HCEC 1CT (cell line): Measurements from ENCODE around the gene TTLL5.

Source experiments
- DNase-seq: peaks from one replicate; pipeline ENCODE4 v3.0.0-alpha.2; 2017

Gene TTLL5

DNA sequence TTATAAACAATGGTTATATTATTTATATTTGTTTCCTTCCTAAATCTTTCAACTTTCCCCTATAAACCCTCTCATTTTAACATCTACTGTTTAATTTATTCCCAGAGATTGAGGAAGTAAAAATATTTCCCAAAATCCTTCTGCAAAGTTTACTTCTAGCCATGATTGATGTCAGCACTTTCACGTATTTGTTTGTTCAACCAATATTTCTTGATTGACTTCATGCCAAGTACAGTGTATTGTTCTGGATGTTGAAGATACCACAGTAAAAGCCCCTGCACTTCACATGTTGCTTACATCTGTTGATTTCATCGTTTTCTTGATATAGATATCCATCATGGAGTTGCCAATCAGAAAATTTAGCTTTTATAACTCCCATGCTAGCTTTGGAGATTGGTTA lies 81.8 kb downstream of the TTLL5 start:
- DNase-seq: no peak

GRCh38 chr14:75747899-75748298 lies 86.9 kb downstream of the TTLL5 start:
- DNase-seq: no peak

DNA sequence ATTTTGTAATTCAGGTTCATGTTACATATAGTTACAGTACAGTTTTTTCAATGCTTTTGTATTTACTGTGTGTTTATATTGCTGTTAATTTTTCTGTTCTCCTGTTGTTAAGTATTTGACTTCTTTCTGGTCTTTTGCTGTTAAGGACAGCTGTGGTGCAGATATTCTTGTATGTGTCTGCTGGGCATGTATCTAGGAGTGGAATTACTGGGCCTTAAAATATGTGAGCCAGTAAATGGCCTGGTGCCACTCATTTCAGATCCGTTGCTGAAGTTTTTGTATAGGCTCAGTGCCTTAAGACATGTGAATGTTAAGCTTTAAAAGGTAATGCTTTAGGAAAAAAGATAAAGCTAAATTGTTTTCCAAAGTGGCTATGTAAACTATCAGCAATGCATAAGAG lies 87.3 kb downstream of the TTLL5 start:
- no peak for DNase-seq

DNA sequence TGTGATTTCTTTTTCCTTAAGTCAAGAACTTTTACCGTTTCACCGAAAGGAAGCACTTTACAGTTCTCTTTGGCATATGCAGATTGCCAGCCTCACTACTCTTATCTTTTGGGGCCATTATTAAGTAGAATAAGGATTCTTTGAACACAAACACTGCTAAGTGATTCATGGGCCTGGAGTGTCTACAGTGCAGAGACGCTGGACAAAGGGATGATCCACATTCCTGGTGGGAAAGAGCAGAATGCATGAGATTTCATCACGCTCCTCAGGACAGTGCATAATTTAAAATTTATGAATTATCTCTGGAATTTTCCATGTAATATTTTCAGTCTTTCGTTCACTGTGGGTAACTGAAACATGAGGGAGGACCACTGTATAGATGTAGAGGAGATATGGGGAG lies 90.2 kb downstream of the TTLL5 start:
- no peak for DNase-seq

- DNase-seq: no peak
Observed at GRCh38 chr14:75752086-75752485, 91.0 kb downstream of the TTLL5 start.

- peak; percentile 16 for DNase-seq
Observed at GRCh38 chr14:75752907-75753594, 92.0 kb downstream of the TTLL5 start.

DNA sequence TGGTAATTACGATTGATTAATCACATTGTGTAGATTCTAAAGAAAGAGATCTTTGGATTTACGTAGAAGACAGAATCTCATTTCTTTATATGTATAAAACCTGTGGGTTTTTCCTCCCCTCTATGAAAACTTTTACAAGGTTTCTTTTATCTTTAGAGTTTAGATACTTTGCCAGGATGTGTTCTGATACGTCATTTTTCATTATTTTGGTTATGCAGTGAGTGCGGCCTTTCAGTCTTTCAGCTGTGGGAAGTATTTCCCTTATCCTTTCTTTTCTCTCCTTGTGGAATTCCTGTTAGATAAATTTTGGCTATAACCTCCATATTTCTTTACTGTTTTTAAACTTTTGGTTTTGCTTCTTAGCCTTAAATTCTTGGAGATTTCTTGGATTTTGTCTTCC lies 92.7 kb downstream of the TTLL5 start:
- no peak for DNase-seq

- DNase-seq: no peak
Observed at GRCh38 chr14:75757644-75758402, 96.8 kb downstream of the TTLL5 start.

DNA sequence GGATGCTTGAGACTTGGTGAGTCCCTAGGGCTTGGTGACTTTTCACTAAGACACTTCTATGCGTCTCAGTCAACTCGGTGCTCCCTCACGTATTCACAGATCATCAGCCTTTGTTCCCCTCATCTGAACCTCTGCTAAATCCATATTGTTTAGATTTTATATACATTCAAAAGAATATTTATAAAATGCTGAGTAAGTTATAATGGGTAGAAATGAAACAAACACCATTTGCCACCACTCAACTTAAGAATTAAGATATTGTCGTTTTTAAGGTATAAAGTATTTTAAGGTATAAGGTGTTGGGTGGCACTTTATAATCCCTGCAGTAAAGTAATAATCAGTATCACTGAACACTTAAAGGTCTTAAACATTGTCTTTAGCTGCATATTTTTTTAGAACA lies 103.0 kb downstream of the TTLL5 start:
- no peak for DNase-seq

DNA sequence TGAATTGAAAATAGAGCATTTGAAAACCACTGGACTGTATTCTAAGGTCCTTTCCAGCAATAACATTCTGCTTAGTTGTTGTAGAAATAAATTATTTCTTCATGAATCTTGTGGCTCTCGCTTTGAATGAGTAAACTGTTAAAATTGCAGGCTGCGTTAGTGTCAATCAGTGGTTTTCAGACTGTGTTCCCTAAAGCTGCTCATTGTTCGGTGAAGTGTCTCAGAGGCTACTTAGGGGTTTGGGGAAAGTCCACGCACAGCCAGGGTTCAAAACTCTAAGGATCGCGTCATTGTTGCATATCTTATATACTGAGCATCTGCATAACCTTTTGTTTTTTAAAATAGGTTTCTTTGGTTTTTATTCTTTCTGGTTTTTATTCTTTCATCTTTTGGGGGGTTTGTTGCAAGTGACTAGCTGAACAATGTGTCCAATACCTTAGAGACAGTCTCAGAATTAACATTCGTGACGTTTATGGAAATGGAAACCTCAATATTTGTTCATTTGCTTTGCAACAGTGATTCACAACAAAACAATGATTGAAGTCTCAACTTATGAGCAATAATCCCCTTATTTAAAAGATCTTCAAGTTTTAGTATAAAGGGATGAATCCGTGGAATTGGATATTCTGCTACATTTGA lies 108.1 kb downstream of the TTLL5 start:
- DNase-seq: peak; percentile 36

GRCh38 chr14:75770635-75771034 lies 109.6 kb downstream of the TTLL5 start:
- no peak for DNase-seq

- no peak for DNase-seq
Observed at GRCh38 chr14:75771595-75771994, 110.5 kb downstream of the TTLL5 start.

DNA sequence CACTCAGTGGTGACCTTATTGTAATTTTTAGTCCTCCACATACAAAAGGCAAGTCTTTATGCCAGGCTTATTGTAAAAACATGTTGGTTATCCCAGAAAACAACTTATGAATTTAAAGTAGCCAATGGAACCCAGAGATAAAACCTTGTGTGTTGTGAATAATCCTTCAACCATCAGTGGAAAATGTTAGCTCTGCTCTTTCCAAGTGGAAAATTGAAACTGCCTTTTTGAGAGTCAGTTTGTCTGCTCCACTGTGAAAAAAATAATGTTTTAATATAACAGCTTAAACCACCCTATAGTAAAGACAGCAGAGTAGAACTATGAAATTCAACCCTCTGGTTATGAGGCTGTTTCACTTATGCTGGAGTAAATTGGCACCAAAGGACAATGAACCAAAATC lies 112.0 kb downstream of the TTLL5 start:
- DNase-seq: no peak

DNA sequence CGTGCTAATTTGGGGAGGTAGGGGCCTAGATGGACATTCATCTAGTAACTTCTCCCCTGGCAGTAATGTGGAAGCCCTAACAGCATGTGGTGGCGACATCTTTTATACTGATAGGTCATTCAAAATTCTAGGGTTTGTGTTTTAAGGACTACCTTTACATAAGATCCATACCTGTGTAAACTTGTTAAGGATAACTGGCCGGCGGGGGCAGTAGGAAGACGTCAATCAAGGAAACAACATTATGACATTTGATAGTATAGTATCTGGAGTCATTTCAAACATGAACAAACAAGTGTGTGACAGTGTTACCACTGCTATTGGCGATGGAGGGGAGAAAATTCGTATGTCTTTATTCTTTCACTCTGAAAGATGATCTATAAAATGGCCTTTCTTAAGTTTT lies 120.0 kb downstream of the TTLL5 start:
- no peak for DNase-seq

DNA sequence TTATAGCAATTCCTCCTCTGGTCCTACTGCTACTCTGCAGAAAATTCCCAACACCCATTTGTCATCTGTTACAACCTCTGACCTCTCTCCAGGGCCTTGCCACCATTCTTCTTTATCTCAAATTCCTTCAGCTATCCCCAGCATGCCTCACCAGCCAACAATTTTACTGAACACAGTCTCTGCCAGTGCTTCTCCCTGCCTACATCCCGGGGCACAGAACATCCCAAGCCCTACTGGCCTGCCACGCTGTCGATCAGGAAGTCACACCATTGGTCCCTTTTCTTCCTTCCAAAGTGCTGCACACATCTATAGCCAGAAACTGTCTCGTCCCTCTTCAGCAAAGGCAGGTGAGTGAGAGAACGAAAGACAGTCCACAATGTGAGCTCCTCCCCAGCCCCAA lies 122.1 kb downstream of the TTLL5 start:
- no peak for DNase-seq

GRCh38 chr14:75783602-75784313 lies 122.7 kb downstream of the TTLL5 start:
- no peak for DNase-seq

- DNase-seq: no peak
Observed at GRCh38 chr14:75784314-75784686, 123.3 kb downstream of the TTLL5 start.

DNA sequence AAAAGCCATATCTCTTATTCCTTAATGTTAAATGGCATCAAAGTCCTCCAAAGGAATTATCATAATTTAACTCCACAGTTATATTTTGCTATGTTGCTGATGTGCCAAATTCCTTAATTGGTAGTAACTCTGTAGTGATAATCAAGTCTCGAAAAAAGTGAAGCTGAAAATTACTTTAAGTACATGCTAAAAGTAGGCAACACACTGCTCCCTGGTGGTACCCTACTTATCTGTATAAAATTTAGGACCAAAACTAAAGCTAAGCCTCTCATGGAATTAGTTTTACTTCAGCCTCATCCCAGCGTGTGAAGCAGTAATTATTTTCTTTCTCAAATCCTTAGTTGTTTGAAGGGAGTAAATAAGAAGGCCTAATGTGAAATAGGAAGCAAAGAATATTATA lies 132.8 kb downstream of the TTLL5 start:
- no peak for DNase-seq

DNA sequence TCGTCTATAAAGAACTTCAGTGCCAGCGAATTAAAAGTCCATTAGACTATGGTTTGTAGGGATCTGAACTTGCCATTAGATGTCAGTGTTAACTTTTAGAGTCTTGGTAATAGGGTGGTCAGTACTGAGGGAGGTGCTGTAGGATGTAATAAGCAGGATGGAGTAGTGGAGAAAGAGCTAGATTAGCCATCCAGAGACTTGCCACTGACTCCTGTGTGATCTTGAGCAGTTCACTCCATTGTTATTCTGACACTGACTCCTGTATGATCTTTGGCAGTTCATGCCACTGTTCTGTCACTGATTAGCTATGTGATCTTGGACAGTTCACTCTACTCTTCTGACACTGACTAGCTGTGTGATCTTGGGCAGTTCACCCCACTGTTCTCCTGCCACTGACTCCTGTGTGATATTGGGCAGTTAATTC lies 133.6 kb downstream of the TTLL5 start:
- DNase-seq: peak; percentile 47

GRCh38 chr14:75800792-75801191 lies 139.7 kb downstream of the TTLL5 start:
- no peak for DNase-seq

- DNase-seq: no peak
Observed at GRCh38 chr14:75802486-75802885, 141.4 kb downstream of the TTLL5 start.

GRCh38 chr14:75803765-75804164 lies 142.7 kb downstream of the TTLL5 start:
- DNase-seq: no peak

DNA sequence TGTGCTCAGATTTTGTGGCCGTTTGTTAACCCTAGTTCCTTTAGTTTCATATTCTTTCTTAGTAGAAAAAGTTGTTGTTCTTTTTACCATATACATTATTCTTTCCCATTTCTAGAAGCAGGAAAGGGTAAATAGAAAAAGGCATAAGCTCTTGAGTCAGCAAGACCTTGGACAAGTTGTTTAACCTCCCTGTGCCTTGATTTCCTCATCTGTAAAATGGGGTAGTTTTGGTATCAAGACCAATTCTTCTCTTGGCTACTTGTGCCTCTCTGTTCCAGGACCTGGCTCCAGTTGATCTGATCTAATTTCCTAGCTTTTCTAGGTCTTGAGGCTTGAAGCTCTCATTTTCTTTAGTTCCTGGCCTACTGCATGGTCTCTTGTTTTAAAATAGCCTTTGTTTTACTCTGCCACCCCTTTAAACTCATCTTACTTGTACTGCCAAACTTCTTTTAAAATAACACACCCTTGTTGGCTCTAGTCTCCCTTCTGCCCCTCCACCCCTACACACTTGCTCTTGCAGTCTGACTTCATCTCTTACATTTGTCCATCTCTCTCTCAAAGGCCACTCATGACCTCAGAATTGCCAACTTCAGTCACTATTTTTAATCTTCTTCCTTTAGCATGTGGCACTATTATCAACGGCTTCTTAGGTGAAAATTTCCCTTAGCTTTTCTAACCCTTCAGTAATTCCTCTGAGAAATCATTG lies 143.7 kb downstream of the TTLL5 start:
- no peak for DNase-seq
